ENCODE measurements around the gene MAP3K4. TPM values are rescaled to one million over a fixed set of nuclear protein-coding genes. Genes with fewer than 3 reads are reported as not detected.
"Not testable (repeated sequence)": the region's sequence is repeated elsewhere in the genome, so short reads cannot be mapped to it uniquely, and the experiment has no call there.

Gene MAP3K4
- total RNA-seq, 1 donor from 2014 or later = 36.5 TPM

GRCh38 chr6:160972111-160972510, 19.5 kb upstream of the MAP3K4 start:
- no peak for DNase-seq (ENCODE audit: low spot score)

DNA sequence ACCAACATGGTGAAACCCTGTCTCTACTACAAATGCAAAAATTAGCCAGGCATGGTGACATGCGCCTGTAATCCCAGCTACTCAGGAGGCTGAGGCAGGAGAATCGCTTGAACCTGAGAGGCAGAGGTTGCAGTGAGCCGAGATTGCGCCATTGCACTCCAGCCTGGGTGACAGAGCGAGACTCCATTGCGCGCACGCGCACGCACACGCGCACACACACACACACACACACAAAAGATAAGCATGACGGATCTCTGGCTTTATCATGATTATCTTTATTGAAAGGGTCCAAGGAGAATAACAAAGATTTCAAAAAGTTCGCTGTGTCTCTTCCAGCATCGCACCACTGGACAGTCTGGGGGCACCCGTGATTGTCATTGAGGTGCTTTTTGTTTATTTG, 19.0 kb upstream of the MAP3K4 start:
- DNase-seq (ENCODE audit: low spot score) = not testable (repeated sequence)

- DNase-seq (ENCODE audit: low spot score) = peak; percentile 14
Observed at GRCh38 chr6:160973311-160974250, 18.0 kb upstream of the MAP3K4 start.

GRCh38 chr6:160974304-160974771, 17.2 kb upstream of the MAP3K4 start:
- peak; percentile 51 for DNase-seq (ENCODE audit: low spot score)

- DNase-seq (ENCODE audit: low spot score) = no peak
Observed at GRCh38 chr6:160975162-160975561, 16.4 kb upstream of the MAP3K4 start.

- not testable (repeated sequence) for DNase-seq (ENCODE audit: low spot score)
Observed at GRCh38 chr6:160975961-160976360, 15.6 kb upstream of the MAP3K4 start.

DNA sequence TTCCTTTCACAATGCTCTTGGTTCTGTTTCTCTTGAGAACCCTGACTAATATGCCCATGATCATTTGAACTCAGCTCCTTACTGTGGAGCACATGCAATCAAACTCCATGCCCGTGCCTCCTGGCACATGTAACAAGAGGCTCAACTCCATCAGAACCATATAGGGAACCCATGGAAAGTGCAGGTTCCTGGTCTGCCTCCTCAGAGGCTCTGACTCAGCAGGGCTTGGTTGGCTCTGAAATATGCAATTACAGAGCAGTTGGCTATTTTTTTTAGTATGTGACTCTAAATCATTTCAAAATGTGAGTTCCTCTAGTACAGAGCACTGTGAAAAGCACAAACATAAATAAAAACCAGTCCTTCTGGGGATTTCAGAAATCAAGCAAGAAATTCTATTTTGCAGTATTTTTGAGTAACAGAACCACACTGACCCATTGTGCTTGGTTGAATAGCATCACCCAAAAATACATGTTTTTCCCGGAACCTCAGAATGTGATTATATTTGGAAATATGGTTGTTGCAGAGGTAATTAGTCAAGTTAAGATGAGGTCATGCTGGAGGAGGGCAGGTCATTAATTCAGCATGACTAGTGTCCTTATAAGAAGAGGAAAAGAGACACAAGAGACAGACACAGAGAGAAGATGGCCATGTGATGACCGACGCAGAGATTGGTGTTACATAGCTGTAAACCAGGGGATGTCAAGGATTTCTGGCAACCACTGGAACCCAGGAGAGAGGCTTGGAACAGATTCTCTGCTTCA, 13.2 kb upstream of the MAP3K4 start:
- DNase-seq (ENCODE audit: low spot score) = no peak

DNA sequence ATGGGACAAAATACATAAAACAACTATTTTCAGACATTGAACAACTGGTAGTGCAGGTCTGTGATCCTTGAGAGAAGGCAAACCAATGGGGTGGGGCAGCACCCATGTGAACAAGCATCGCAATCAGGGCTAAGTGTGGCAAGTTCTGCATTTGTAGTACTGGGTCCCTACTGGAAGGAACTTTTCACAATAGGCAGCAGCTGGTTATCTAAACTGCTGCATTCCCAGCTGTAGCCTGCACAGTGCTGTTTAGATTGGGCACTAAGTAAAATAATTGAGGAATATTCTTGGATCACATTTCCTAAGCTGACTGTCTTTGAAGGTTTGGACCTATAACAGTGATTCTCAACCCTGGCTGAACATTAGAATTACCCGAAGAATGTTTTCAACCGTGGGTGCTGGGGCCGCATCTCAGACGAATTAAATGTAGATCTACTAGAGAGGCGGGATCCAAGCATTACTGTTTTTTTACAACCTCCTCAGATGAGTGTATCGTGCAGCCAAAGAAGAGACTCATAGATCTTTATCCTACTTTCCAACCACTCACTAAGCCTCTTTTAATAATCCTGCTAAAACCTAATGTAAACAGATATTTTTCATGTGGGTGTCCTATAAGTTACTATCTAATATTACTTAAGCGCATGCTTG, 12.4 kb upstream of the MAP3K4 start:
- DNase-seq (ENCODE audit: low spot score) = no peak

- not testable (repeated sequence) for DNase-seq (ENCODE audit: low spot score)
Observed at GRCh38 chr6:160983377-160983948, 8.1 kb upstream of the MAP3K4 start.

DNA sequence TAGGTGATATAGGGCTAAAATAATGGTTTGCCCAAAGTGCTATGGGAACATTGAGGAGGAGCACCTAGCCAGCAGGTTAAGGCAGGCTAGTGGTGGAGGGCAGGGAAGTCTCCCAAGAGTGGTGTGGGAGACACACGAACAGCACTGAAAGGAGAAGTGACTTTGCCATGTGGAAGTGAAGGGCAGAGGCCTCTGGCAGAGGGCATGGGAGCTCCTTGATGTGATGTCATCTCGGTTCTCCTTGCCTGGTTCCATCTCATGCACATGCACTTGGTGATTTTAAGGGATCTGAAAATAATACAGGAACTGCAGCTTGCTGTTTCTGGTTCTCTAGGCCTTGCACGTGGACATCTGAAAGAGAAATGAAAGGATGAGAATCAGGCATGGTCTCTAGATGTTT, 4.7 kb upstream of the MAP3K4 start:
- no peak for DNase-seq (ENCODE audit: low spot score)

DNA sequence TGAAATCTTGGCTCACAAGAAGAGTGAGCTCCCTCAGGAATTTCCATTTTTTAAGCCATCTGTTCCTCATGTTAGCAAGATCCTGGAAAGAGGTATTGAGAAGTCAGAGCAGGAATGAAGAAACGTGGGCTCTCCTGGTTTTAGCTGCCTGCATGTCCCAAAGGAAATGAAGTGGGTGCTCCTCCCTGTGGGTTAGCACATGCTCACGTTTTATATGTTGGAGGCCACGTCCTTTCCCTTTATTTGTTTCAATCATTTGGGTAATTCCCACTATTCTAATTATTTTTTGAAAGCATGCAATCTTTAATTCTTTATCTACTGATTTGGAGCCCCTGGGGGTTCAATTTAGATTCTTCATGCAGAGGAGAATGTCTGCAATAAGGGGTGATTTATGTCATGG, 4.3 kb upstream of the MAP3K4 start:
- no peak for DNase-seq (ENCODE audit: low spot score)

DNA sequence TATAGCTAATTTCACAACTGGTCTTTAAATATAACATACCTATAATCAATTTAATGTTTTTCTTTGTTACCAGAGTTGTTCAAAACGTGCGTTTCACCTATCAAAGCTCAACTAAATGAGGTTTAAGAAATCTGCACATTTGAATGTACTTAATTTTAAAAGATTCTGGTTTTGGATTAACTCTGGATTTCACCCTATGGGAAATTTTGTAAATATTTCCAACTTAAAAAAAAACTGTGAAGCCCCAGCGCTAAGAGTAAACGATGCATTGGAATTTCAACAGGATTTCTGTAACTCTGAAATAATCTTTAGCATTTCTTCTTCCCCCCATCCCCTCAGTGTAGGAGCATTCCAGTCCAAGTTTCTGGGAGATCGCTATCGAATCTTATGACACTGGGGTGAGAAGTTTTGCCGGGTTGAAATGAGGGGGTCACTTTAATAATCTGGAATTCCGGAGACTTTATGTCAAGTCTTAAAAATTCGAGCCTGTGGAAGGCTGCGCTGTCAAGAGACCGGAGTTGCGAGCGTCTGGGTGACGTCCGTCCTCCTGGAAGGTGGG, 643 bp upstream of the MAP3K4 start:
- no peak for DNase-seq (ENCODE audit: low spot score)

GRCh38 chr6:160992061-160992979, 751 bp downstream of the MAP3K4 start:
- DNase-seq (ENCODE audit: low spot score) = peak; percentile 53

DNA sequence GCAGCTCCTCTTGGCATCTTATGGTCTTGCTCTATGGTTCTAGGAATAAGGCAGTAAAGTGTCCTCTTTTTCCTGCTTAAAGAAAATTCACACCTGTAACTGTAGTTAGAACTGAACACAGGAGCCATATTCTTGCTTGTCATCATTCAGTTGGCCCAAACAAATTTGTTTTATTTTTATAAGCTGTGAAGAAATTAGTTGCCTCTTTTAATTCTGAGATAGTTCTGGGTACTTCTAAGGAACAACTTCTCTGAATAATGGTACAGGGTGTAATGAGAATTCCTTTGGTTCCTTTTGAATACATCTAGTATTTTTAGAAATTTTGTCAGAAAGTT, 1.4 kb downstream of the MAP3K4 start:
- DNase-seq (ENCODE audit: low spot score) = no peak

DNA sequence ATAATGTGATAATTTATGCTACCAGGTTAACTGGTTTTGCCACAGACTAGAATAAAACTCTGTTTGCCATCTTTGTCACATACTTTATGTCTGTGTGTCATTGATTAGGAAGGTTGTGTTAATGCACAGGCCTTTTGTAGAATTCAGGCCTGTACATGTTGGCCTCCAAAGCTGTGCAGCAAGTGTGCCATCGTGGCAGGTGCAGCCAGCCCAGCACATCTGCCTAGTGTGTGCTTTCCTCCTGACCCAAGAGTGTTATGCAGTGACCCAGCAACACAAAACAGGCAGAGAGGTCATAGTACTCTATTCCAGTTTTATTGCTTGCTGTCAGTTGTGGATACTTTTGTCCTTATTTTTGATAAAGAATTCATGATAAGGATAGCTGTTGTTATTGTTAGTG, 3.7 kb downstream of the MAP3K4 start:
- DNase-seq (ENCODE audit: low spot score) = no peak

- DNase-seq (ENCODE audit: low spot score) = no peak
Observed at GRCh38 chr6:160996131-160996601, 4.6 kb downstream of the MAP3K4 start.

DNA sequence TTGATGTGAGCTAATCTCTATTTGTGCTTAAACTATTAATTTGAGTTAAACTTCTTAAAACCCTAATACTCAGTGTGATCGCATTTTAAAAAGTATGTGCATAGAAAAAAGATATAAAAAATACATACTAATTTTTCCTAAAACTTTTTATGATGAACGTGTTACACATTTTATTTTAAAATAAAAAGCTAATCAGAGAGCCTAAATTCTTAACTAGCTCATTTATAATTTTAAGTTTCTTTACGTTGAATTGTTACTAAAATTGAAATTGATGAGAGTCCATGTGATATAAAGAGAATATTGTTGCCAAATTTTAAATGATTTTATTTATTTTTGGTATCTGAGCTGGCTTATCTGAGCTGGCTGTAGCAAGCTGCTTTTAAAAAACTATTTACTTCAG, 6.6 kb downstream of the MAP3K4 start:
- DNase-seq (ENCODE audit: low spot score) = no peak

- DNase-seq (ENCODE audit: low spot score) = no peak
Observed at GRCh38 chr6:160998766-160999165, 7.2 kb downstream of the MAP3K4 start.

DNA sequence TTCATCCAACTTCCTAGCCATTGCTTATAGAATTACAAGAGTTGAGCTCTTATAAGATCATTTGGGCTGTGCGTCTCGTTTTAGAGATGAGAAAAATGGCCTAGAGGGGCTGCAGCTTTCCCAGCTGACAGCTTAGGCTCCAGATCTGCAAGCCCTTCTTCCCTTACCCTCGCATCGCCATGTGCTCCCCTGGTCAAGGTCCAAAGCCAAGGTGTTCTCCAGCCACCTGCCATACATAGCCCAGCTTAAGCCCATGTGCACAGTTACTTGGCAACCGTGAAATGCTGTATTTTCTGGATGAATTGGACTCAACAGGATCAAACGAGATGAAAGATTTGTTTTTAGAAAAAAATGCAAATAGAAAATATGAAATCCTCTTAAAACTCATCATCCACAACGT, 7.9 kb downstream of the MAP3K4 start:
- no peak for DNase-seq (ENCODE audit: low spot score)

DNA sequence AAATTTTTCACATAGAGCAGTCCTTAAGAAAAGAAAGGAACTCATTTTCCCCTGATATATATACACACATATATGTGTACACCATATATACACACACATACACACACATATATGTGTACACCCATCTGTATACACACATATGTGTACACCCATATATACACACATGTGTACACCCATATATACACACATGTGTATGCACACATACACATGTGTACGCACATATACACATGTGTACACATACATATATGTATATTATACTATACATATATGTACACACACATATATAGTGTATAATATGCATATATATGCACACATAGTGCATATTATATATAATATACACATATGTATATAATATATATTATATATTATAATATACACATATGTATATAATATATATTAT, 9.1 kb downstream of the MAP3K4 start:
- DNase-seq (ENCODE audit: low spot score) = no peak
